Naive thymus-derived CD4-positive, alpha-beta T cell (primary cell): Measurements from ENCODE around the gene RNF152. TPM values are rescaled to one million over a fixed set of nuclear protein-coding genes. Genes with fewer than 3 reads are reported as not detected.
A peak's percentile ranks its signal among the peaks of the same experiment; 100 is the strongest.

Source experiments
- ATAC-seq: fragments of 150-1000 bp; cut with Tn5 transposase; 2 replicates; pipeline ENCODE4 v1.10.0; 2021; ENCODE audit warnings: mild to moderate bottlenecking, moderate library complexity
- CTCF ChIA-PET: fragments of 350-600 bp; sonication (Branson Sonifier 250); formaldehyde crosslinking; loops from one replicate; lab custom pipeline; 2021; ENCODE audit warnings: antibody characterized with exemption; lab: Charles Lee
- POLR2A ChIA-PET: fragments of 350-600 bp; sonication (Branson Sonifier 250); formaldehyde crosslinking; loops from one replicate; lab custom pipeline; 2021; ENCODE audit warnings: antibody characterized with exemption, inconsistent platforms; lab: Charles Lee
- DNase-seq, 9 donors: peaks; one replicate each; pipeline versions ENCODE4 v3.0.0 to v3.0.0-alpha.2; 2020 to 2022; ENCODE audit warnings: mixed read lengths in 1 of 9
- H3K27ac ChIP-seq: one replicate; pipeline ENCODE4 v1.7.0; 2013; ENCODE audit warnings: mild to moderate bottlenecking, low read depth, low read length, moderate library complexity
- H3K27me3 ChIP-seq, 2 donors: one replicate each; pipeline ENCODE4 v1.7.0; 2013; ENCODE audit warnings: low read length in 2 of 2, mild to moderate bottlenecking in 2 of 2, moderate library complexity in 2 of 2; ENCODE audit not compliant: control insufficient read depth in 2 of 2, insufficient read depth in 2 of 2
- H3K36me3 ChIP-seq, 3 experiments: 1 replicate in 2 of 3; 2 replicates in 1 of 3; pipeline ENCODE4 v1.7.0; 2013; ENCODE audit warnings: low read length in 3 of 3, mild to moderate bottlenecking in 3 of 3, moderate library complexity in 1 of 3; ENCODE audit not compliant: insufficient read depth in 3 of 3, control insufficient read depth in 2 of 3
- H3K4me1 ChIP-seq, 2 donors: one replicate each; pipeline ENCODE4 v1.7.0; 2013; ENCODE audit warnings: low read length in 2 of 2, mild to moderate bottlenecking in 2 of 2, moderate library complexity in 1 of 2; ENCODE audit not compliant: control insufficient read depth in 2 of 2, insufficient read depth in 2 of 2
- H3K4me3 ChIP-seq: 2 replicates; pipeline ENCODE4 v1.7.0; 2013; ENCODE audit warnings: mild to moderate bottlenecking, low read length
- H3K9me3 ChIP-seq, 3 experiments: 1 replicate in 2 of 3; 2 replicates in 1 of 3; pipeline ENCODE4 v1.7.0; 2013; ENCODE audit warnings: low read length in 3 of 3; ENCODE audit not compliant: control insufficient read depth in 2 of 3
- H3K27ac Mint-ChIP-seq, 9 donors: one replicate each; pipeline ENCODE4 v1.8.0; 2020 to 2022; ENCODE audit warnings: mixed read lengths in 9 of 9, mild to moderate bottlenecking in 8 of 9, moderate library complexity in 5 of 9, inconsistent platforms in 2 of 9
- H3K27me3 Mint-ChIP-seq, 5 donors: one replicate each; pipeline ENCODE4 v1.8.0; 2021 to 2022; ENCODE audit warnings: mixed read lengths in 5 of 5, mild to moderate bottlenecking in 1 of 5
- H3K36me3 Mint-ChIP-seq, 5 donors: one replicate each; pipeline ENCODE4 v1.8.0; 2020 to 2022; ENCODE audit warnings: mixed read lengths in 5 of 5, mild to moderate bottlenecking in 3 of 5, inconsistent platforms in 1 of 5
- H3K4me1 Mint-ChIP-seq, 7 donors: one replicate each; pipeline ENCODE4 v1.8.0; 2020 to 2022; ENCODE audit warnings: mixed read lengths in 7 of 7, mild to moderate bottlenecking in 3 of 7, inconsistent platforms in 1 of 7
- H3K4me3 Mint-ChIP-seq, 10 donors: one replicate each; pipeline ENCODE4 v1.8.0; 2020 to 2022; ENCODE audit warnings: mild to moderate bottlenecking in 10 of 10, mixed read lengths in 10 of 10, moderate library complexity in 6 of 10, inconsistent platforms in 2 of 10
- H3K9me3 Mint-ChIP-seq, 11 donors: one replicate each; pipeline ENCODE4 v1.8.0; 2020 to 2022; ENCODE audit warnings: mixed read lengths in 11 of 11, mild to moderate bottlenecking in 4 of 11, inconsistent platforms in 1 of 11, moderate library complexity in 1 of 11
- intact Hi-C, 2 donors: fragments of 100-400 bp; cut with micrococcal nuclease; formaldehyde crosslinking; loops; one replicate each; pipeline ENCODE4 v1.15.1; 2023
- polyA plus RNA-seq, 2 donors: library from polyadenylated mRNA; unstranded; fragments of 300-500 nt; fragmentation: Illumina TruSeq; gene quantifications; one replicate each; pipeline ENCODE4 v1.2.3, GENCODE V29; 2021
- total RNA-seq, 6 experiments: library from RNA in 5 of 6; stranded (reverse) in 5 of 6; gene quantifications; 1 replicate in 5 of 6; 2 replicates in 1 of 6; pipeline ENCODE4 v1.2.3 and lab custom pipeline; 2021 to 2026

RNF152 gene
- total and polyA plus RNA-seq, 7 experiments from 2014 or later = 0.08 to 1.9 (median 1.7) TPM; not detected in 4

DNA sequence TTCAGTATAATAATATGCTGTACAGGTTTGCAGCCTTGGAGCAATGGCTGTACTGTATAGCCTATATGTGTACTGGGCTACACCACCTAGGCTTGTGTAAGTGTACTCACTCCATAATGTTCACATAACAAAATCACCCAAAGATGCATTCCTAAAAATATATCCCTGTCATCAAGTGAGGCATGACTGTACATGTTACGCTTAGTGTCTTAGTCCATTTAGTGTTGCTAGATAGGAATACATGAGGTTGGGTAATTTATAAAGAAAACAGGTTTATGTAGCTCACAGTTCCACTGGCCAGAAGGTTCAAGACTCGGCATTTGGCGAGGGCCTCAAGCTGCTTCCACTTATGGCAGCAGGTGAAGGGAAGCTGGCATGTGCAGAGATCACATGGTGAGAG, 31.4 kb downstream of the RNF152 start:
- DNase-seq (no peak), ATAC-seq (no peak)
- Mint-ChIP-seq H3K27ac (no peak overlapping the region), H3K36me3 (no peaks in the 10 kb centered on the region), H3K4me3 (no peak overlapping the region), H3K27me3 (peaks cover 0 to 9% (median 0%) of the 10 kb centered on the region in 5 donors), H3K9me3 (peaks cover 0 to 2% (median 0%) of the 10 kb centered on the region in 11 donors), H3K4me1 (no peaks in the 10 kb centered on the region)
- CTCF ChIA-PET = interaction anchor here (1.0 kb wide), 1 partner anchor 11 kb away, joined by 3 read pairs; no protein-coding TSS in a partner anchor
- Histone ChIP-seq H3K27me3 (no peaks in the 10 kb centered on the region), H3K27ac (no peak overlapping the region), H3K4me3 (no peak overlapping the region), H3K4me1 (no peaks in the 10 kb centered on the region), H3K9me3 (no peaks in the 10 kb centered on the region), H3K36me3 (no peaks in the 10 kb centered on the region)
- POLR2A ChIA-PET = no interaction called here
- intact Hi-C loops = loop anchor here in 1 of 2 donors (5.0 kb wide), 1 partner anchor 271 kb away; no protein-coding TSS in a partner anchor

DNA sequence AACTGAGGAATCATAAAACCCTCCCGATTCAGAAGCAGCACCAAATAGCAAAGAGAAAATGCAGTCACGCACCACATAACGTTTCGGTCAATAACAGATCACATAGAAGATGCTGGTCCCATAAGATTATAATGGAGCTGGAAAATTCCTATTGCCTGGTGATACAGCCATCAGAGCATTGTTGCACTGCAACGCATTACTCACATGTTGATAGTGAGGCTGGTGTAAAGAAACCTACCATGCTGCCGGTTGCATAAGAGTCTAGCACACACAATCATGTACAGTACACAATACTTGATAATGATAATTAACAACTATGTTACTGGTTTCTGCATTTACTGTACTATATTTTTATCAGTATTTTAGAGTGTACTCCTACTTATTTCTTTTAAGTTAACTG, 32.5 kb downstream of the RNF152 start:
- Histone ChIP-seq H3K4me3 (no peak overlapping the region), H3K27ac (no peak overlapping the region), H3K36me3 (no peaks in the 10 kb centered on the region), H3K4me1 (no peaks in the 10 kb centered on the region), H3K27me3 (no peaks in the 10 kb centered on the region), H3K9me3 (no peaks in the 10 kb centered on the region)
- ChIA-PET CTCF (interaction anchor here (1.0 kb wide), 1 partner anchor 12 kb away, joined by 3 read pairs; no protein-coding TSS in a partner anchor), POLR2A (no interaction called here)
- peaks cover 0 to 9% (median 0%) of the 10 kb centered on the region in 5 donors for H3K27me3 Mint-ChIP-seq
- H3K36me3 Mint-ChIP-seq = no peaks in the 10 kb centered on the region
- H3K4me3 Mint-ChIP-seq = no peak overlapping the region
- H3K27ac Mint-ChIP-seq = peak overlapping the region in 1 of 9 donors; percentile 25
- peaks cover 0 to 2% (median 0%) of the 10 kb centered on the region in 11 donors for H3K9me3 Mint-ChIP-seq
- ATAC-seq (no peak), DNase-seq (no peak)
- H3K4me1 Mint-ChIP-seq = no peaks in the 10 kb centered on the region
- intact Hi-C loops = loop anchor here (1.0 to 5.0 kb wide), 2 partner anchors 271 to 272 kb away; no protein-coding TSS in a partner anchor

DNA sequence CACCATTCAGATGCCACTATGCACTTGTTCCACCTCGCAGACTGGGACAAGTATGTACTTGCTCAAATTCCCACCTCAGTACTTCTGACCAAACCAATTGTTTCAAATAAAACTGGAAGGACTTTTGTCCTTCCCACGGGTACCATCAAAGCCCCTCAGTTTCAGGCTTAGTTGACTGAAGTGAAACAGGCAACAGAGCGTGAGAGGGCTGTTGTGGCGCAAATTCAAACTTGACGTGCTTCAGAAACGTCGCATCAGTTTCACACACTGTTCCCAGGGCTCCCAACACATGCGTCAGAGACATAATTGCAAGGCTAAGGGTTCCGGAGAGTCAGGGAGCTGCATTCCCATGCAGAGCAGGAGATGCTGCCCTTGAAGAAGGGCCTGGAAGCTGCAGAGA, 33.7 kb downstream of the RNF152 start:
- Histone ChIP-seq H3K36me3 (no peaks in the 10 kb centered on the region), H3K27ac (no peak overlapping the region), H3K9me3 (no peaks in the 10 kb centered on the region), H3K27me3 (no peaks in the 10 kb centered on the region), H3K4me3 (no peak overlapping the region), H3K4me1 (no peaks in the 10 kb centered on the region)
- ChIA-PET CTCF (no interaction called here), POLR2A (no interaction called here)
- no peaks in the 10 kb centered on the region for H3K36me3 Mint-ChIP-seq
- no peaks in the 10 kb centered on the region for H3K4me1 Mint-ChIP-seq
- DNase-seq = no peak
- intact Hi-C loops = no loop called here
- peaks cover 0 to 2% (median 0%) of the 10 kb centered on the region in 11 donors for H3K9me3 Mint-ChIP-seq
- ATAC-seq = no peak
- H3K4me3 Mint-ChIP-seq = no peak overlapping the region
- H3K27ac Mint-ChIP-seq = no peak overlapping the region
- peaks cover 0 to 13% (median under 1%) of the 10 kb centered on the region in 5 donors for H3K27me3 Mint-ChIP-seq

DNA sequence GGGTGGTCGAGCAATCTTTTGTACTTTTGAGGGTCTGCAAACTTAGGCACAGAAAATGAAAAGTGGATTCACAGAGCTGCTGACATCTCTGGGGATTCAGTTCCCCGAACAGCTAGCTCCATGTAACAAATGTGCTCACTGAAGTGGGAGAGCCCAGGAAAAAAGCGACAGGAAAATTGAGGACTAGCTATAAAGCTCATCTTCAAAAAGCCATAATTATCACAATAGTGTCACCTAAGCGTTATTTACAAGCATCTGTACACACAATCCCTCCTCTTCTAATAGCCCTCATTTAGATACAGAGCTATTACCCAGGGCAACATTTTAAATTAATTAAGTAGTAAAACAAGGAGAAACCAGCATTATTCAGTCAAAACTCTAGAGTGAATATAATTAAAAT, 36.1 kb downstream of the RNF152 start:
- no peaks in the 10 kb centered on the region for H3K27me3 ChIP-seq
- no peak overlapping the region for H3K27ac ChIP-seq
- Mint-ChIP-seq H3K4me1 (no peaks in the 10 kb centered on the region), H3K27ac (no peak overlapping the region), H3K27me3 (peaks cover 0 to 22% (median 3%) of the 10 kb centered on the region in 5 donors), H3K4me3 (no peak overlapping the region), H3K9me3 (peaks cover 0 to 2% (median 0%) of the 10 kb centered on the region in 11 donors), H3K36me3 (no peaks in the 10 kb centered on the region)
- no peak for ATAC-seq
- H3K4me3 ChIP-seq = no peak overlapping the region
- ChIA-PET POLR2A (no interaction called here), CTCF (no interaction called here)
- no peaks in the 10 kb centered on the region for H3K36me3 ChIP-seq
- H3K4me1 ChIP-seq = no peaks in the 10 kb centered on the region
- DNase-seq = no peak
- H3K9me3 ChIP-seq = no peaks in the 10 kb centered on the region
- intact Hi-C loops = no loop called here

DNA sequence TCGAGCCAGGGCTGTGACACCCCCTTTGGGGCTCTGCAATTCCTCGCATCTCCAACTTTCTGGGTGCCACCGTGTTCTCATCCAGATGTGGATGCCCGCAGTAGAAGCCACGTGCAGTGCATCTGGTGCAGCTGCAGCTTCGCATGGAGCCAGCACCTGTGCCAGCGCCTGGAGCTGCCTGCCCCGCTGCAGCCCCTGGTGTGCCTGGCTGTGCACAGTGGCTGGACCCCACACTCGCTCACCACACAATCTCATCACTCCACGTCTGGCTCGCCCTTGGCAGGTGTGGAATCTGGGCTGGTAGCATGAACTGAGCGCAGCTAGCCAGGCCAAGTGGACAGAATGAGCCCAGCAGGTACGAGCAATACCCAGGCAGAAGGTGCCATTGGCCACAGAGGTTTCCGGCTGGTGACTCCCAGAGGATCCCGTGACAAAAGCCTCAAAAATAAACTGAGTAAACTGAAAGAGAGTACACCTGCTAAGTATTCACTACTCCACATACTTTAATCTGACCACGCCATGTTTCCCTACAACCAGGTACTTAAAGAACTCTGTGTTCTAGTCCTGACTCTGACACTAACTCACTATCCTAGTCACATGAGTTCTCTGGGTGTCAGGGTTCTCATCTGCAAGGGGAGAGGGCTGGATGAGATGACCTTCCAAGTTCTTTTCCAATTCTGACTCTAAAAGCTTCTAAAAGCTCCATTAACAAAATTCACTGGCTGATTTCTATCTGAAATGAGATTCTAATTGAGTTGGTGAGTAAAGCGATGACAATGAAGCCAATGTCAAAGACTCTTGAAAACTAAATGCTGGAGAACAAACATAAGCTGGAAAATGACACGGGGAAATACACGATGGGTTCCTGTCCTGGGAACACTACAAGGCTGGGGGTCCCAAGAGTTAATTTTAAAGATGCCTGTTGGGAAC, 37.1 kb downstream of the RNF152 start:
- no peak overlapping the region for H3K27ac ChIP-seq
- Mint-ChIP-seq H3K4me1 (no peaks in the 10 kb centered on the region), H3K9me3 (peaks cover 0 to 2% (median 0%) of the 10 kb centered on the region in 11 donors), H3K4me3 (no peak overlapping the region), H3K27ac (no peak overlapping the region), H3K36me3 (no peaks in the 10 kb centered on the region), H3K27me3 (peaks cover 0 to 22% (median 3%) of the 10 kb centered on the region in 5 donors)
- DNase-seq = no peak
- H3K36me3 ChIP-seq = no peaks in the 10 kb centered on the region
- no peaks in the 10 kb centered on the region for H3K4me1 ChIP-seq
- CTCF ChIA-PET = no interaction called here
- no peaks in the 10 kb centered on the region for H3K27me3 ChIP-seq
- no peak for ATAC-seq
- no peaks in the 10 kb centered on the region for H3K9me3 ChIP-seq
- no peak overlapping the region for H3K4me3 ChIP-seq
- POLR2A ChIA-PET = interaction anchor here (1.4 kb wide), 1 partner anchor 9 kb away, joined by 3 read pairs; no protein-coding TSS in a partner anchor
- intact Hi-C loops = no loop called here

DNA sequence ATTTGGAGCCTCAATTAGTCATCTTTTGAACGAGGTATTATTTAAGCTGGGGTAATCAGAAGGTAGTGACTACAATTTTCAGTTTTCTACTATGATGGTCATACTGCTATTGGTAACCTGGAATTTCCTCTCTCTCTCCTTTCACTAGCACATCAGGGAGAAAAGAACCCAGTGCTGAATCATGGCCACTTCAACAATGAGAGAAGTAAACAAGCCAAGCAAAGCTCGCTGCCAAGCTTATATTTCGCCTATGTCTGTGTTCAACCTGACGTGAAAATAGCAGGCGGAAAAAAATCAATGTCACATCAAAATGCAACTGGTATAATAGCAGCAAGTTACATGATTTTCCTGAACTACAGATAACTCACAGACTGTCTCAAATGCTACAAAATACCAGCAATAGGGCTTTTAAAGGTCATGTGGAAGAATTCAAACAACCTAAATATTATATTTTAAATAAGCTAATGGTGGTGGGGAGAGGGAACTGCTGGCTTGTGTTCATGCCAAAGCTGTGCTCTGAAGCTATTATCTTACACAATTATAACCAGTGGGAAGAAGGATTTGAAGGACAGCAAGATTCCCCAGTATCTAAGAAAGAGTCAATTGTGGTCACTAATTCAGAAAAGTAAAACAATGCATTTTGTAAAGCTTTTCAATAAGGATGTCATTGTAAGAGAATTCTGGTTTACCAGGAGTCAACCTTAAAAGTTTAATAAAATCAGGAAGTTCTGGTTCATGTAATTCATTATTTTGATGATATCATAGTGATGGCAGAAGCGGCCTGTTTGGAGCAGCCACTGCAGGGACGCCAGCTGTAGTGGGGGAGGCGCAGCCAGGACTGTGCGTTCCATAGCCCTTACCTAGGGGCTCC, 38.0 kb downstream of the RNF152 start:
- DNase-seq = no peak
- CTCF ChIA-PET = no interaction called here
- peaks cover 0 to 28% (median 3%) of the 10 kb centered on the region in 5 donors for H3K27me3 Mint-ChIP-seq
- H3K4me1 Mint-ChIP-seq = no peaks in the 10 kb centered on the region
- Histone ChIP-seq H3K4me1 (no peaks in the 10 kb centered on the region), H3K9me3 (no peaks in the 10 kb centered on the region), H3K4me3 (no peak overlapping the region), H3K36me3 (no peaks in the 10 kb centered on the region), H3K27ac (no peak overlapping the region), H3K27me3 (no peaks in the 10 kb centered on the region)
- no peak overlapping the region for H3K27ac Mint-ChIP-seq
- H3K36me3 Mint-ChIP-seq = no peaks in the 10 kb centered on the region
- H3K4me3 Mint-ChIP-seq = no peak overlapping the region
- peaks cover 0 to 2% (median 0%) of the 10 kb centered on the region in 11 donors for H3K9me3 Mint-ChIP-seq
- intact Hi-C loops = no loop called here
- ATAC-seq = no peak
- POLR2A ChIA-PET = interaction anchor here (1.4 kb wide), 1 partner anchor 10 kb away, joined by 3 read pairs; no protein-coding TSS in a partner anchor
